Prostate gland (tissue), 2 donors: ENCODE measurements around the gene SCLY. TPM values are rescaled to one million over a fixed set of nuclear protein-coding genes. Genes with fewer than 3 reads are reported as not detected.

Experiments
- DNase-seq: peaks from one replicate; pipeline ENCODE4 v3.0.0-alpha.2; 2019; ENCODE audit warnings: low spot score
- H3K27ac ChIP-seq, 2 donors: fragments of 200-600 bp; sonication (generic); 2 replicates each; pipeline ENCODE4 v1.5.1; 2017 to 2019
- H3K27me3 ChIP-seq: fragments of 200-600 bp; sonication (generic); replicated peaks from 2 replicates; pipeline ENCODE4 v1.5.1; 2019; ENCODE audit not compliant: insufficient read depth
- H3K36me3 ChIP-seq, 2 donors: fragments of 200-600 bp; sonication (generic); 1 replicate in 1 of 2; 2 replicates in 1 of 2; pipeline versions ENCODE4 v1.5.1 to v1.8.1; 2017 to 2019
- H3K4me1 ChIP-seq: fragments of 200-600 bp; sonication (generic); replicated peaks from 2 replicates; pipeline ENCODE4 v1.5.1; 2019
- H3K4me3 ChIP-seq, 2 donors: fragments of 200-600 bp; sonication (generic); 2 replicates each; pipeline ENCODE4 v1.5.1; 2017 to 2019
- H3K9me3 ChIP-seq: fragments of 200-600 bp; sonication (generic); 2 replicates; pipeline ENCODE4 v1.5.1; 2017
- CTCF ChIP-seq, 4 experiments: fragments of 200-600 bp in 2 of 4; fragments of 450-650 bp in 2 of 4; sonication (generic) in 2 of 4; IDR thresholded peaks; 1 replicate in 3 of 4; 2 replicates in 1 of 4; pipeline ENCODE4 v1.5.1; 2016 to 2019; ENCODE audit warnings: antibody characterized with exemption in 4 of 4, mild to moderate bottlenecking in 2 of 4, moderate library complexity in 2 of 4
- POLR2A ChIP-seq: fragments of 450-650 bp; IDR thresholded peaks from one replicate; pipeline ENCODE4 v1.6.1; 2016; ENCODE audit warnings: antibody characterized with exemption, mild to moderate bottlenecking
- POLR2AphosphoS5 ChIP-seq: sonication (generic); formaldehyde crosslinking; IDR thresholded peaks from one replicate; pipeline ENCODE4 v1.6.1; 2017; ENCODE audit warnings: antibody characterized with exemption
- WGBS: methylation state at CpG from one replicate; pipeline ENCODE4 v1.1.5; 2018; 5-methylcytosine and 5-hydroxymethylcytosine counted together
- intact Hi-C: fragments of 100-400 bp; cut with DNase I; formaldehyde crosslinking; loops from one replicate; pipeline ENCODE4 v1.14.2; 2022
- total RNA-seq, 2 donors: library from RNA; depleted of rRNA; stranded (reverse); fragments of >200 nt; gene quantifications; one replicate each; pipeline ENCODE4 v1.1.0, GENCODE V29; 2016

SCLY gene
- total RNA-seq, 2 donors from 2014 or later: 11.5 to 16.1 TPM

GRCh38 chr2:238099714-238100048 lies 38.9 kb downstream of the SCLY start:
- 87% methylated on average over 10 of the region's 10 CpGs for WGBS
- Histone ChIP-seq H3K4me3 (no peak overlapping the region), H3K9me3 (no peaks in the 10 kb centered on the region), H3K27ac (no peak overlapping the region), H3K4me1 (no peaks in the 10 kb centered on the region), H3K27me3 (no peaks in the 10 kb centered on the region), H3K36me3 (no peaks in the 10 kb centered on the region)
- intact Hi-C loops: no loop called here
- TF ChIP-seq POLR2AphosphoS5 (no peak), CTCF (IDR thresholded peaks at IDR 0.05) (no peak), POLR2A (no peak)
- DNase-seq: no peak

GRCh38 chr2:238100049-238100820 lies 39.4 kb downstream of the SCLY start, which contains the start of gene ESPNL:
Gene ESPNL (plus strand): TSS chr2:238100340. CDS start chr2:238100420, 80 bp downstream.
- Histone ChIP-seq H3K4me3 (no peak within 1 kb of the TSS), H3K4me1 (no peaks in the 10 kb centered on the region), H3K9me3 (no peaks in the 10 kb centered on the region), H3K27ac (no peak within 1 kb of the TSS), H3K36me3 (no peaks in the 10 kb centered on the region), H3K27me3 (no peaks in the 10 kb centered on the region)
- no peak for TF ChIP-seq POLR2AphosphoS5
- no peak for TF ChIP-seq CTCF (IDR thresholded peaks at IDR 0.05)
- TF ChIP-seq POLR2A: no peak
- WGBS: 87% methylated on average over 29 of the region's 38 CpGs
- intact Hi-C loops: no loop called here
- no peak for DNase-seq

DNA sequence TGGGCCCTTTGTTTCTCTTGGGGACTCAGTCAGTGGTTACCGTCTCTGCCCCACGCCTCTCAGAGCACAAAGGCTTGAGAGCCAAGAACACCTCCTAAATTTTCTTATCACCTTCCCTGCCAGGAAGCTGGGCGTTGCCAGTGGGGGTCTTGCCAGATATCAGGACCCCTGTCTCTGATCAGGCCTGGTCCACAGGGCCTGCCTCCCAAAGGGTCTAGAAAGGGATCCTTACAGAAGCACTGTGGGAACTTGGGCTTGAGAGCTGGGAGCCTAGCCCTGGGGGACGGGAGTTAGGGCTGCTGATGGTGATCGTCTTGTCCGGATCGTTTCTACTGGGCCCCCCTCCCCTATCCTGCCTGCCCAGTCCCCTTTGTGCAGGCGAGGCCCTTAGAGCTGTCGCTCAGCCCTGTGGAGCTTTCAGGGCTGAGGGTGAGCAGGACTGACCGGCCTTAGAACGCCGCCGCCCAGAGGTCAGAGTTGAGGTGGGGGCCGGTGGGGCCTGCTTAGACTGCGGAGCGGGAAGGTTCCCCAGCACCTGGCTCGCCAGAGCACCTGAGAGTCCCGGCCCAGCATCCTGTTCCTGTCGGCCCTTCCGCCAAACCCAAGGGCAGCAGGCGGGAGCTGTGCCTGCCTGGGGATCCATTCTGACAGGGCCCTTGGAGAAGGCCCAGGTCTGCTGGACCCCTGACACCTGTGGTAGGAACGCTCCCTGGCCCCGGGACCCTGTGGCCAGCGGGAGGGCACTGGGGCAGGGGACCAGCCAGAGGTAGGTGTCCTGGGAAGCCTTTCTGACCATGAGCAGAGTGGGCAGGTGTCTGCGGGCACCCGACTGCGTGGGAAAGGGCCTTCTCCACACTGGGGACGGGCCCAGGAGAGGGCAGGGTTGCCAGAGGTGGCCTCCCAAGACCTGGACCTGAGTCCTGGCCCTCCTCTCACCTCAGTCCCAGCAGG lies 40.3 kb downstream of the SCLY start:
- Histone ChIP-seq H3K27ac (no peak overlapping the region), H3K27me3 (no peaks in the 10 kb centered on the region), H3K4me3 (no peak overlapping the region), H3K9me3 (no peaks in the 10 kb centered on the region), H3K36me3 (no peaks in the 10 kb centered on the region), H3K4me1 (no peaks in the 10 kb centered on the region)
- TF ChIP-seq POLR2AphosphoS5: no peak
- no peak for TF ChIP-seq CTCF (IDR thresholded peaks at IDR 0.05)
- no peak for TF ChIP-seq POLR2A
- DNase-seq: no peak
- WGBS: 88% methylated on average over 28 of the region's 28 CpGs
- intact Hi-C loops: no loop called here

- intact Hi-C loops: no loop called here
- Histone ChIP-seq H3K27ac (no peak overlapping the region), H3K36me3 (no peaks in the 10 kb centered on the region), H3K27me3 (no peaks in the 10 kb centered on the region), H3K4me1 (no peaks in the 10 kb centered on the region), H3K4me3 (no peak overlapping the region), H3K9me3 (no peaks in the 10 kb centered on the region)
- TF ChIP-seq CTCF (IDR thresholded peaks at IDR 0.05): no peak
- no peak for TF ChIP-seq POLR2A
- TF ChIP-seq POLR2AphosphoS5: no peak
- 92% methylated on average over 30 of the region's 30 CpGs for WGBS
- DNase-seq: no peak
Measured at GRCh38 chr2:238101891-238102841, 41.4 kb downstream of the SCLY start.
